ENCODE data around the gene IFNAR2. TPM values are rescaled to one million over a fixed set of nuclear protein-coding genes. Genes with fewer than 3 reads are reported as not detected.
"Not testable (repeated sequence)": the region's sequence is repeated elsewhere in the genome, so short reads cannot be mapped to it uniquely, and the experiment has no call there.

The IFNAR2 gene
- total and polyA plus RNA-seq, 2 donors (not counting 1 experiment from before 2014, with no cell fraction given), result 5.6 to 24.3 TPM

GRCh38 chr21:33240404-33240803, 10.7 kb downstream of the IFNAR2 start:
- Histone ChIP-seq H3K4me2 (ENCODE audit: extremely low read depth, insufficient read depth, low read length) (no peak overlapping the region), H4K20me1 (ENCODE audit: control insufficient read depth, extremely low read depth, insufficient read depth, low read length) (no peaks in the 10 kb centered on the region)

GRCh38 chr21:33241846-33242245, 12.1 kb downstream of the IFNAR2 start:
- H3K9ac ChIP-seq (ENCODE audit: insufficient read depth, low read length), result no peak overlapping the region
- no peak for DNase-seq (ENCODE audit: low read depth in 2 of 2)

More at GRCh38 chr21:33240404-33240803, 10.7 kb downstream of the IFNAR2 start:
- Histone ChIP-seq H3K79me2 (ENCODE audit: control insufficient read depth, insufficient read depth, low read length) (no peaks in the 10 kb centered on the region), H3K4me3 (replicated peaks in 1 of 4; ENCODE audit: control extremely low read depth in 1 of 4, insufficient read depth in 1 of 4, low read depth in 3 of 4, low read length in 4 of 4) (no peak overlapping the region), H3K36me3 (ENCODE audit: control insufficient read depth, insufficient read depth, low read length) (no peaks in the 10 kb centered on the region), H3K27me3 (ENCODE audit: control insufficient read depth, insufficient read depth, low read length) (no peaks in the 10 kb centered on the region), H3K27ac (ENCODE audit: insufficient read depth, low read length) (no peak overlapping the region), H3K9ac (ENCODE audit: insufficient read depth, low read length) (no peak overlapping the region), H2AFZ (ENCODE audit: low read length) (no peak overlapping the region), H3K9me3 (ENCODE audit: control insufficient read depth, insufficient read depth, low read depth, low read length) (no peaks in the 10 kb centered on the region), H3K4me1 (ENCODE audit: control insufficient read depth, extremely low read depth, insufficient read depth, low read length) (no peaks in the 10 kb centered on the region)
- no peak for DNase-seq (ENCODE audit: low read depth in 2 of 2)
- TF ChIP-seq EZH2 (IDR thresholded peaks at IDR 0.05; ENCODE audit: low read length, missing control alignments), result no peak
- TF ChIP-seq CTCF (conservative IDR thresholded peaks at IDR 0.05 in 1 of 2, IDR thresholded peaks at IDR 0.05 in 1 of 2; ENCODE audit: low read depth in 1 of 2, low read length in 2 of 2), result no peak

GRCh38 chr21:33242846-33243245, 13.1 kb downstream of the IFNAR2 start:
- H3K27me3 ChIP-seq (ENCODE audit: control insufficient read depth, insufficient read depth, low read length); H3K4me3 ChIP-seq (replicated peaks in 1 of 4; ENCODE audit: control extremely low read depth in 1 of 4, insufficient read depth in 1 of 4, low read depth in 3 of 4, low read length in 4 of 4); H3K79me2 ChIP-seq (ENCODE audit: control insufficient read depth, insufficient read depth, low read length); H3K27ac ChIP-seq (ENCODE audit: insufficient read depth, low read length); H3K4me1 ChIP-seq (ENCODE audit: control insufficient read depth, extremely low read depth, insufficient read depth, low read length); H3K9ac ChIP-seq (ENCODE audit: insufficient read depth, low read length); H4K20me1 ChIP-seq (ENCODE audit: control insufficient read depth, extremely low read depth, insufficient read depth, low read length); H3K4me2 ChIP-seq (ENCODE audit: extremely low read depth, insufficient read depth, low read length); H2AFZ ChIP-seq (ENCODE audit: low read length); H3K36me3 ChIP-seq (ENCODE audit: control insufficient read depth, insufficient read depth, low read length); H3K9me3 ChIP-seq (ENCODE audit: control insufficient read depth, insufficient read depth, low read depth, low read length); DNase-seq (ENCODE audit: low read depth in 2 of 2): not testable (repeated sequence)

More at GRCh38 chr21:33241846-33242245, 12.1 kb downstream of the IFNAR2 start:
- Histone ChIP-seq H3K79me2 (ENCODE audit: control insufficient read depth, insufficient read depth, low read length) (no peaks in the 10 kb centered on the region), H3K36me3 (ENCODE audit: control insufficient read depth, insufficient read depth, low read length) (peaks cover 2% of the 10 kb centered on the region), H3K9me3 (ENCODE audit: control insufficient read depth, insufficient read depth, low read depth, low read length) (no peaks in the 10 kb centered on the region), H3K4me3 (replicated peaks in 1 of 4; ENCODE audit: control extremely low read depth in 1 of 4, insufficient read depth in 1 of 4, low read depth in 3 of 4, low read length in 4 of 4) (no peak overlapping the region), H3K4me2 (ENCODE audit: extremely low read depth, insufficient read depth, low read length) (no peak overlapping the region), H2AFZ (ENCODE audit: low read length) (no peak overlapping the region), H3K4me1 (ENCODE audit: control insufficient read depth, extremely low read depth, insufficient read depth, low read length) (no peaks in the 10 kb centered on the region), H3K27me3 (ENCODE audit: control insufficient read depth, insufficient read depth, low read length) (no peaks in the 10 kb centered on the region), H3K27ac (ENCODE audit: insufficient read depth, low read length) (no peak overlapping the region), H4K20me1 (ENCODE audit: control insufficient read depth, extremely low read depth, insufficient read depth, low read length) (no peaks in the 10 kb centered on the region)
- no peak for TF ChIP-seq EZH2 (IDR thresholded peaks at IDR 0.05; ENCODE audit: low read length, missing control alignments)
- no peak for TF ChIP-seq CTCF (conservative IDR thresholded peaks at IDR 0.05 in 1 of 2, IDR thresholded peaks at IDR 0.05 in 1 of 2; ENCODE audit: low read depth in 1 of 2, low read length in 2 of 2)

All from fibroblast of lung (primary cell).